Measurements from ENCODE around the gene IMMP2L.
"Not testable (repeated sequence)": the region's sequence is repeated elsewhere in the genome, so short reads cannot be mapped to it uniquely, and the experiment has no call there.

IMMP2L gene

GRCh38 chr7:111459757-111460280 is 102.5 kb downstream of the IMMP2L start:
- no peaks in the 10 kb centered on the region for H3K9me2 ChIP-seq (replicated peaks; ENCODE audit: low read depth, low read length)
- TF ChIP-seq EZH2phosphoT487 (IDR thresholded peaks at IDR 0.05; ENCODE audit: borderline replicate concordance), result no peak
- TF ChIP-seq CTCF (conservative IDR thresholded peaks at IDR 0.05; ENCODE audit: low read length), result no peak
- no peak overlapping the region for H3K4me2 ChIP-seq (ENCODE audit: low read depth, low read length, poor library complexity, severe bottlenecking)

GRCh38 chr7:111459065-111459756 is 103.1 kb downstream of the IMMP2L start:
- TF ChIP-seq CTCF (conservative IDR thresholded peaks at IDR 0.05; ENCODE audit: low read length) (no peak), EZH2phosphoT487 (IDR thresholded peaks at IDR 0.05; ENCODE audit: borderline replicate concordance) (no peak)
- Histone ChIP-seq H4K20me1 (ENCODE audit: insufficient read depth, low read length, poor library complexity, severe bottlenecking) (no peaks in the 10 kb centered on the region), H3K9ac (ENCODE audit: low read depth, low read length, poor library complexity, severe bottlenecking) (no peak overlapping the region), H3K4me1 (ENCODE audit: insufficient read depth, low read length, poor library complexity, severe bottlenecking) (no peaks in the 10 kb centered on the region), H3K4me3 (ENCODE audit: low read length, poor library complexity, severe bottlenecking) (no peak overlapping the region), H3K4me2 (ENCODE audit: low read depth, low read length, poor library complexity, severe bottlenecking) (no peak overlapping the region), H3K36me3 (ENCODE audit: insufficient read depth, low read length) (no peaks in the 10 kb centered on the region), H2AFZ (ENCODE audit: low read length) (no peak overlapping the region), H3F3A (ENCODE audit: low read depth) (no peaks in the 10 kb centered on the region), H3K27me3 (ENCODE audit: insufficient read depth, low read length, poor library complexity, severe bottlenecking) (no peaks in the 10 kb centered on the region), H3K9me3 (ENCODE audit: insufficient read depth, low read depth, low read length) (no peaks in the 10 kb centered on the region), H3K79me2 (ENCODE audit: insufficient read depth, low read length) (no peaks in the 10 kb centered on the region), H3K9me2 (replicated peaks; ENCODE audit: low read depth, low read length) (no peaks in the 10 kb centered on the region)

More at GRCh38 chr7:111459757-111460280, 102.5 kb downstream of the IMMP2L start:
- Histone ChIP-seq H2AFZ (ENCODE audit: low read length) (no peak overlapping the region), H3K36me3 (ENCODE audit: insufficient read depth, low read length) (no peaks in the 10 kb centered on the region), H3K9me3 (ENCODE audit: insufficient read depth, low read depth, low read length) (no peaks in the 10 kb centered on the region), H3F3A (ENCODE audit: low read depth) (no peaks in the 10 kb centered on the region), H3K79me2 (ENCODE audit: insufficient read depth, low read length) (no peaks in the 10 kb centered on the region), H4K20me1 (ENCODE audit: insufficient read depth, low read length, poor library complexity, severe bottlenecking) (no peaks in the 10 kb centered on the region), H3K27me3 (ENCODE audit: insufficient read depth, low read length, poor library complexity, severe bottlenecking) (no peaks in the 10 kb centered on the region), H3K4me1 (ENCODE audit: insufficient read depth, low read length, poor library complexity, severe bottlenecking) (no peaks in the 10 kb centered on the region), H3K9ac (ENCODE audit: low read depth, low read length, poor library complexity, severe bottlenecking) (no peak overlapping the region), H3K4me3 (ENCODE audit: low read length, poor library complexity, severe bottlenecking) (no peak overlapping the region)

GRCh38 chr7:111450705-111451104 is 111.6 kb downstream of the IMMP2L start:
- not testable (repeated sequence) for H2AFZ ChIP-seq (ENCODE audit: low read length); H4K20me1 ChIP-seq (ENCODE audit: insufficient read depth, low read length, poor library complexity, severe bottlenecking); H3K4me1 ChIP-seq (ENCODE audit: insufficient read depth, low read length, poor library complexity, severe bottlenecking); H3K9me3 ChIP-seq (ENCODE audit: insufficient read depth, low read depth, low read length); H3K9ac ChIP-seq (ENCODE audit: low read depth, low read length, poor library complexity, severe bottlenecking); H3F3A ChIP-seq (ENCODE audit: low read depth); H3K4me3 ChIP-seq (ENCODE audit: low read length, poor library complexity, severe bottlenecking); H3K36me3 ChIP-seq (ENCODE audit: insufficient read depth, low read length); H3K27me3 ChIP-seq (ENCODE audit: insufficient read depth, low read length, poor library complexity, severe bottlenecking); H3K4me2 ChIP-seq (ENCODE audit: low read depth, low read length, poor library complexity, severe bottlenecking); H3K79me2 ChIP-seq (ENCODE audit: insufficient read depth, low read length); H3K9me2 ChIP-seq (replicated peaks; ENCODE audit: low read depth, low read length)

GRCh38 chr7:111447502-111447901 is 114.8 kb downstream of the IMMP2L start:
- H4K20me1 ChIP-seq (ENCODE audit: insufficient read depth, low read length, poor library complexity, severe bottlenecking); H3K4me3 ChIP-seq (ENCODE audit: low read length, poor library complexity, severe bottlenecking); H3K9ac ChIP-seq (ENCODE audit: low read depth, low read length, poor library complexity, severe bottlenecking); H3K27me3 ChIP-seq (ENCODE audit: insufficient read depth, low read length, poor library complexity, severe bottlenecking); H3K79me2 ChIP-seq (ENCODE audit: insufficient read depth, low read length); H3K36me3 ChIP-seq (ENCODE audit: insufficient read depth, low read length); H3K4me1 ChIP-seq (ENCODE audit: insufficient read depth, low read length, poor library complexity, severe bottlenecking); H3F3A ChIP-seq (ENCODE audit: low read depth); H3K4me2 ChIP-seq (ENCODE audit: low read depth, low read length, poor library complexity, severe bottlenecking); H3K9me3 ChIP-seq (ENCODE audit: insufficient read depth, low read depth, low read length); H2AFZ ChIP-seq (ENCODE audit: low read length); H3K9me2 ChIP-seq (replicated peaks; ENCODE audit: low read depth, low read length): not testable (repeated sequence)

Data from Loucy (cell line).